Endothelial cell of umbilical vein (primary cell): Measurements from ENCODE around the gene RAB24. TPM values are rescaled to one million over a fixed set of nuclear protein-coding genes. Genes with fewer than 3 reads are reported as not detected.

Experiments
- BruUV-seq: library from RNA; stranded (reverse); fragments of 400-500 nt; replicated peaks from 2 replicates; lab custom pipeline; 2021; lab: Mats Ljungman, UMichigan
- CTCF ChIA-PET: fragments of 300-600, 350-600 bp; sonication (Branson Sonifier 250); formaldehyde crosslinking; loops from one replicate; lab custom pipeline; 2021; ENCODE audit warnings: antibody characterized with exemption, inconsistent platforms; lab: Charles Lee
- POLR2A ChIA-PET: fragments of 300-600, 350-600 bp; sonication (Branson Sonifier 250); formaldehyde crosslinking; loops from one replicate; lab custom pipeline; 2021; ENCODE audit warnings: antibody characterized with exemption, inconsistent platforms; lab: Charles Lee
- DNase-seq: peaks from one replicate; pipeline ENCODE4 v3.0.0-alpha.2; 2011; ENCODE audit warnings: low read depth, low spot score
- FAIRE-seq: peaks from 2 replicates; lab custom pipeline; 2011; peaks lifted over from hg19 to GRCh38; lab: Jason Lieb, UNC
- H2AFZ ChIP-seq: 2 replicates; pipeline ENCODE4 v1.6.0; 2012; ENCODE audit warnings: low read depth, low read length, control low read depth, inconsistent platforms
- H3K27ac ChIP-seq: 2 replicates; pipeline ENCODE4 v1.5.1; 2011; ENCODE audit warnings: low read depth, mild to moderate bottlenecking, control low read depth, low read length, moderate library complexity; ENCODE audit not compliant: insufficient read depth
- H3K27me3 ChIP-seq, 2 experiments: 2 replicates each; pipeline versions ENCODE4 v1.6.0 to v1.6.1; 2011; ENCODE audit warnings: low read length in 2 of 2, mixed read lengths in 1 of 2; ENCODE audit not compliant: control insufficient read depth in 2 of 2, insufficient read depth in 2 of 2
- H3K36me3 ChIP-seq, 2 experiments: 2 replicates in 1 of 2; 3 replicates in 1 of 2; pipeline ENCODE4 v1.5.1; 2011; ENCODE audit warnings: low read length in 2 of 2, mild to moderate bottlenecking in 1 of 2, moderate library complexity in 1 of 2; ENCODE audit not compliant: control insufficient read depth in 2 of 2, insufficient read depth in 2 of 2; ENCODE audit errors: extremely low read depth in 1 of 2
- H3K4me1 ChIP-seq: 3 replicates; pipeline ENCODE4 v1.5.1; 2011; ENCODE audit warnings: mild to moderate bottlenecking, low read length; ENCODE audit not compliant: control insufficient read depth, insufficient read depth; ENCODE audit errors: extremely low read depth
- H3K4me2 ChIP-seq: 2 replicates; pipeline ENCODE4 v1.6.1; 2011; ENCODE audit warnings: low read length, control low read depth, mixed read lengths; ENCODE audit not compliant: insufficient read depth
- H3K4me3 ChIP-seq, 3 experiments: fragments of 200-600 bp in 1 of 3; sonication (generic), shearing (Covaris generic) in 1 of 3; replicated peaks in 1 of 3; 2 replicates each; pipeline ENCODE4 v1.5.1; 2011 to 2016; ENCODE audit warnings: control low read depth in 3 of 3, low read length in 3 of 3, mild to moderate bottlenecking in 2 of 3, inconsistent platforms in 1 of 3, low read depth in 1 of 3, moderate library complexity in 1 of 3; ENCODE audit not compliant: insufficient read depth in 1 of 3
- H3K79me2 ChIP-seq: 2 replicates; pipeline ENCODE4 v1.6.0; 2012; ENCODE audit warnings: low read length, inconsistent platforms; ENCODE audit not compliant: control insufficient read depth, insufficient read depth
- H3K9ac ChIP-seq: replicated peaks from 2 replicates; pipeline ENCODE3; 2011; ENCODE audit warnings: low read length, control low read depth; ENCODE audit not compliant: insufficient read depth; ENCODE audit errors: extremely low read depth
- H3K9me1 ChIP-seq: replicated peaks from 3 replicates; pipeline ENCODE4 v1.6.0; 2011; ENCODE audit warnings: mild to moderate bottlenecking, low read length; ENCODE audit not compliant: control insufficient read depth, insufficient read depth; ENCODE audit errors: extremely low read depth
- H3K9me3 ChIP-seq: replicated peaks from 2 replicates; pipeline ENCODE4 v1.5.1; 2012; ENCODE audit warnings: low read length, inconsistent platforms; ENCODE audit not compliant: control insufficient read depth, insufficient read depth
- H4K20me1 ChIP-seq: replicated peaks from 2 replicates; pipeline ENCODE3; 2011; ENCODE audit warnings: mild to moderate bottlenecking, low read length; ENCODE audit not compliant: control insufficient read depth, insufficient read depth; ENCODE audit errors: extremely low read depth
- CTCF ChIP-seq, 2 donors: IDR thresholded peaks; 1 replicate in 1 of 2; 2 replicates in 1 of 2; pipeline ENCODE4 v1.5.1; 2011; ENCODE audit warnings: low read length in 2 of 2, mild to moderate bottlenecking in 2 of 2, moderate library complexity in 2 of 2, control low read depth in 1 of 2, inconsistent platforms in 1 of 2, low read depth in 1 of 2; ENCODE audit not compliant: insufficient read depth in 1 of 2; ENCODE audit errors: extremely low read depth in 1 of 2
- EZH2 ChIP-seq: IDR thresholded peaks from 2 replicates; pipeline ENCODE4 v1.6.1; 2012; ENCODE audit warnings: borderline replicate concordance, low read depth, mild to moderate bottlenecking, moderate library complexity, low read length, inconsistent platforms; ENCODE audit not compliant: severe bottlenecking
- FOS ChIP-seq: IDR thresholded peaks from 2 replicates; pipeline ENCODE4 v1.6.1; 2011; ENCODE audit warnings: mild to moderate bottlenecking, low read length, moderate library complexity, borderline replicate concordance; ENCODE audit not compliant: insufficient read depth
- GATA2 ChIP-seq: IDR thresholded peaks from 2 replicates; pipeline ENCODE4 v1.7.0; 2011; ENCODE audit warnings: low read depth, mild to moderate bottlenecking, moderate library complexity, mixed read lengths, low read length; ENCODE audit not compliant: insufficient read length, insufficient read depth
- JUN ChIP-seq: IDR thresholded peaks from 2 replicates; pipeline ENCODE4 v1.6.1; 2011; ENCODE audit warnings: borderline replicate concordance, low read depth; ENCODE audit not compliant: insufficient read length, insufficient read depth
- MAX ChIP-seq: IDR thresholded peaks from 2 replicates; pipeline ENCODE4 v1.6.1; 2011; ENCODE audit not compliant: insufficient read depth, insufficient read length
- MYC ChIP-seq: IDR thresholded peaks from one replicate; pipeline ENCODE4 v1.6.1; 2011; ENCODE audit warnings: mild to moderate bottlenecking, low read depth, low read length
- POLR2A ChIP-seq: IDR thresholded peaks from 2 replicates; pipeline ENCODE4 v1.6.1; 2012; ENCODE audit warnings: low read depth, mild to moderate bottlenecking, control low read depth, low read length
- POLR2AphosphoS5 ChIP-seq: IDR thresholded peaks from 2 replicates; pipeline ENCODE4 v1.6.1; 2012; ENCODE audit warnings: low read depth, mild to moderate bottlenecking, control low read depth, low read length, moderate library complexity; ENCODE audit not compliant: insufficient read depth
- dilution Hi-C: fragments of 300-500 bp; cut with MboI; formaldehyde crosslinking; loops from one replicate; pipeline ENCODE4 v1.15.0; 2019; ENCODE audit warnings: low sequenced_read_pairs; ENCODE audit not compliant: extremely low pct_ligation_motif_present
- intact Hi-C: fragments of 100-400 bp; cut with micrococcal nuclease; formaldehyde crosslinking; loops from one replicate; pipeline ENCODE4 v1.10.0; 2022
- polyA plus RNA-seq, 4 experiments: library from polyadenylated mRNA; depleted of rRNA in 3 of 4; stranded (reverse) in 3 of 4; unstranded in 1 of 4; fragments of >200 nt; gene quantifications; 2 replicates each; pipeline versions ENCODE4 v1.2.1 to v1.2.3, GENCODE V29; 2011 to 2012; ENCODE audit warnings: missing spikeins in 1 of 4
- total RNA-seq: library from RNA; stranded (reverse); gene quantifications from 2 replicates; pipeline ENCODE4 v1.2.3, GENCODE V29; 2021

RAB24 gene
- total and polyA plus RNA-seq, 2 donors (not counting 3 experiments of a cell fraction or from before 2014, with no cell fraction given): 20.7 to 44.0 TPM

GRCh38 chr5:177264178-177264577 is 39.3 kb downstream of the RAB24 start:
- H4K20me1 ChIP-seq: no peaks in the 10 kb centered on the region
- POLR2A ChIA-PET: no interaction called here

More at GRCh38 chr5:177264178-177264577, 39.3 kb downstream of the RAB24 start:
- Histone ChIP-seq H2AFZ (no peak overlapping the region), H3K27ac (no peak overlapping the region), H3K4me1 (no peaks in the 10 kb centered on the region), H3K27me3 (no peaks in the 10 kb centered on the region), H3K9me1 (no peaks in the 10 kb centered on the region), H3K9me3 (no peaks in the 10 kb centered on the region), H3K4me2 (no peak overlapping the region), H3K79me2 (no peaks in the 10 kb centered on the region), H3K36me3 (peaks cover 12 to 16% of the 10 kb centered on the region in 2 experiments), H3K4me3 (no peak overlapping the region), H3K9ac (no peak overlapping the region)
- dilution Hi-C loops (no loop called here), intact Hi-C loops (no loop called here)
- DNase-seq (no peak), FAIRE-seq (no peak)
- no TSS peak for BruUV-seq
- CTCF ChIA-PET: interaction anchor here (1.0 to 2.3 kb wide), 4 partner anchors 10 to 151 kb away, joined by 3 to 8 read pairs (median 3); no protein-coding TSS in a partner anchor
- TF ChIP-seq POLR2A: no peak
- no peak for TF ChIP-seq MYC
- no peak for TF ChIP-seq MAX
- no peak for TF ChIP-seq GATA2
- TF ChIP-seq EZH2: no peak
- no peak for TF ChIP-seq CTCF (IDR thresholded peaks at IDR 0.05; ENCODE audit: extremely low read depth in 1 of 2, insufficient read depth in 1 of 2, low read depth in 1 of 2, low read length in 2 of 2)
- no peak for TF ChIP-seq JUN
- no peak for TF ChIP-seq POLR2AphosphoS5
- no peak for TF ChIP-seq FOS
